Erythroblast (primary cell): ENCODE results near the gene CDX1.

ENCODE experiments used
- GATA1 ChIP-seq: IDR thresholded peaks from 2 replicates; pipeline ENCODE4 v1.6.1; 2011; ENCODE audit warnings: low read depth, mild to moderate bottlenecking, control low read depth, low read length, moderate library complexity
- POLR2A ChIP-seq: IDR thresholded peaks from 2 replicates; pipeline ENCODE4 v1.6.1; 2011; ENCODE audit warnings: mild to moderate bottlenecking, low read length

DNA sequence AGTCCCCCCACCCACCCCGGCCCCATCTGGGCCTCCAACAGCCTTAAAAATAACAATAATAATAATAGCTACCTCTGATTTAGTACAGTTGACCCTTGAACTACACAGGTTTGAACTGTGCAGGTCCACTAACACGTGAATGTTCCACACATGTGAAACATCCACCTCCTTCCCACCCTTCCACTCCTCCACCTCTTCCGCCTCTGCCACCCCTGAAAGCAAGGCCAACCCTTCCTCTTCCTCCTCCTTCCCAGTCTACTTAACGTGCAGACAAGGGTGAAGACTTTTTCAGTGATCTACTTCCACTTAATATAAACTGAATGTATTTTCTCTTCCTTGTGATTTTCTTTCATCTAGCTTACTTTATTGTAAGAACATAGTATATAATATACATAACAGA lies 21.7 kb upstream of the CDX1 start:
- TF ChIP-seq POLR2A: no peak
- no peak for TF ChIP-seq GATA1
